GM23338 (cell line): ENCODE results near the gene CASS4. TPM values are rescaled to one million over a fixed set of nuclear protein-coding genes. Genes with fewer than 3 reads are reported as not detected.

Experiments
- ATAC-seq: fragments of 200-7000 bp; cut with Tn5 transposase; 3 replicates; pipeline ENCODE4 v1.9.1; 2020
- DNase-seq: peaks from one replicate; pipeline ENCODE4 v3.0.0-alpha.2; 2015; ENCODE audit warnings: low spot score
- H2AFZ ChIP-seq: fragments of 200-600 bp; sonication (generic); 2 replicates; pipeline ENCODE4 v1.8.0; 2016; ENCODE audit warnings: antibody characterized with exemption, mild to moderate bottlenecking, moderate library complexity
- H3F3A ChIP-seq: fragments of 200-600 bp; sonication (generic); replicated peaks from 2 replicates; pipeline ENCODE4 v1.8.0; 2017; ENCODE audit warnings: antibody characterized with exemption, mixed run types, low read depth
- H3K27ac ChIP-seq: fragments of 200-600 bp; sonication (generic); 2 replicates; pipeline ENCODE4 v1.6.1; 2016; ENCODE audit warnings: low read depth
- H3K27me3 ChIP-seq: fragments of 200-600 bp; sonication (generic); 2 replicates; pipeline ENCODE4 v1.8.0; 2016; ENCODE audit warnings: mild to moderate bottlenecking, mixed run types, moderate library complexity; ENCODE audit not compliant: insufficient read depth
- H3K36me3 ChIP-seq: fragments of 200-600 bp; sonication (generic); 2 replicates; pipeline ENCODE4 v1.8.0; 2016; ENCODE audit warnings: mild to moderate bottlenecking; ENCODE audit not compliant: insufficient read depth
- H3K4me1 ChIP-seq: fragments of 200-600 bp; sonication (generic); 2 replicates; pipeline ENCODE4 v1.8.0; 2016; ENCODE audit warnings: mild to moderate bottlenecking, moderate library complexity; ENCODE audit not compliant: insufficient read depth
- H3K4me2 ChIP-seq: fragments of 200-600 bp; sonication (generic); 2 replicates; pipeline ENCODE4 v1.7.1; 2017; ENCODE audit warnings: mixed run types
- H3K4me3 ChIP-seq: fragments of 200-600 bp; sonication (generic); 2 replicates; pipeline ENCODE4 v1.6.1; 2016; ENCODE audit warnings: mixed run types
- H3K79me2 ChIP-seq: fragments of 200-600 bp; sonication (generic); replicated peaks from 2 replicates; pipeline ENCODE4 v1.8.0; 2017; ENCODE audit warnings: mild to moderate bottlenecking; ENCODE audit not compliant: insufficient read depth
- H3K9me2 ChIP-seq: fragments of 200-600 bp; sonication (generic); 2 replicates; pipeline ENCODE4 v1.8.0; 2017; ENCODE audit not compliant: insufficient read depth
- H4K20me1 ChIP-seq: fragments of 200-600 bp; sonication (generic); replicated peaks from 2 replicates; pipeline ENCODE4 v1.8.0; 2017; ENCODE audit warnings: mild to moderate bottlenecking; ENCODE audit not compliant: insufficient read depth
- H3K27ac Mint-ChIP-seq: 2 replicates; pipeline ENCODE4 v1.8.0; 2020; ENCODE audit warnings: inconsistent platforms, mild to moderate bottlenecking, moderate library complexity, mixed read lengths
- H3K27me3 Mint-ChIP-seq: 3 replicates; pipeline ENCODE4 v1.8.0; 2022; ENCODE audit warnings: low read depth, mild to moderate bottlenecking, moderate library complexity, mixed read lengths, inconsistent platforms; ENCODE audit not compliant: insufficient read depth, poor library complexity
- H3K36me3 Mint-ChIP-seq: 3 replicates; pipeline ENCODE4 v1.8.0; 2021; ENCODE audit warnings: low read depth, mild to moderate bottlenecking, inconsistent platforms, moderate library complexity, mixed read lengths
- H3K4me1 Mint-ChIP-seq: 3 replicates; pipeline ENCODE4 v1.8.0; 2020; ENCODE audit warnings: mild to moderate bottlenecking, inconsistent platforms, mixed read lengths
- H3K4me3 Mint-ChIP-seq: 3 replicates; pipeline ENCODE4 v1.8.0; 2021; ENCODE audit warnings: moderate library complexity, mild to moderate bottlenecking, inconsistent platforms, mixed read lengths
- H3K9me3 Mint-ChIP-seq: 3 replicates; pipeline ENCODE4 v1.8.0; 2020; ENCODE audit warnings: moderate library complexity, mild to moderate bottlenecking, inconsistent platforms, mixed read lengths
- CREB1 ChIP-seq: fragments of 250-450 bp; sonication (Bioruptor Pico); IDR thresholded peaks from 2 replicates; pipeline ENCODE4 v1.5.0; 2020; ENCODE audit warnings: low read depth, mild to moderate bottlenecking, moderate library complexity
- CTCF ChIP-seq, 2 experiments: fragments of 200-600 bp in 1 of 2; sonication (generic) in 1 of 2; conservative IDR thresholded peaks; 2 replicates each; pipeline versions ENCODE4 v1.5.1 to v1.6.1; 2016 to 2017; ENCODE audit warnings: antibody characterized with exemption in 2 of 2, low read depth in 2 of 2, mild to moderate bottlenecking in 2 of 2, moderate library complexity in 1 of 2
- EZH2phosphoT487 ChIP-seq: fragments of 200-600 bp; sonication (generic); IDR thresholded peaks from one replicate; pipeline ENCODE4 v1.8.1; 2018; ENCODE audit warnings: antibody characterized with exemption; ENCODE audit not compliant: unreplicated experiment
- JUNB ChIP-seq: IDR thresholded peaks from one replicate; pipeline ENCODE4 v1.6.1; 2016; ENCODE audit warnings: antibody characterized with exemption; ENCODE audit not compliant: unreplicated experiment
- STAT1 ChIP-seq: IDR thresholded peaks from one replicate; pipeline ENCODE4 v1.6.1; 2016; ENCODE audit warnings: antibody characterized with exemption; ENCODE audit not compliant: unreplicated experiment
- ZNF462 ChIP-seq: fragments of 250-450 bp; sonication (Bioruptor Pico); IDR thresholded peaks from 2 replicates; pipeline ENCODE4 v1.5.0; 2020; ENCODE audit warnings: mild to moderate bottlenecking, moderate library complexity
- polyA plus RNA-seq: library from polyadenylated mRNA; unstranded; fragments of >200 nt; fragmentation: Nextera tagmentation; extraction: Ambion mirVana; gene quantifications from 2 replicates; pipeline ENCODE4 v1.2.1, GENCODE V29; 2016
- total RNA-seq: library from RNA; depleted of rRNA; stranded (reverse); fragments of >200 nt; shearing (Covaris generic); gene quantifications from 2 replicates; pipeline ENCODE4 v1.2.3, GENCODE V29; 2014

Gene CASS4
- total and polyA plus RNA-seq, 2 experiments from 2014 or later = not detected

- no peak for ATAC-seq
- Histone ChIP-seq H3K9me2 (no peaks in the 10 kb centered on the region), H4K20me1 (no peaks in the 10 kb centered on the region), H3F3A (no peaks in the 10 kb centered on the region), H3K4me1 (no peaks in the 10 kb centered on the region), H3K27ac (no peak overlapping the region), H2AFZ (no peak overlapping the region), H3K36me3 (no peaks in the 10 kb centered on the region), H3K4me2 (no peak overlapping the region), H3K27me3 (no peaks in the 10 kb centered on the region), H3K79me2 (no peaks in the 10 kb centered on the region), H3K4me3 (no peak overlapping the region)
- Mint-ChIP-seq H3K36me3 (no peaks in the 10 kb centered on the region), H3K4me3 (no peak overlapping the region), H3K27ac (no peak overlapping the region), H3K4me1 (no peaks in the 10 kb centered on the region; the same call in 2 of the 3 replicates), H3K9me3 (no peaks in the 10 kb centered on the region), H3K27me3 (peaks cover 8% of the 10 kb centered on the region)
- no peak for DNase-seq
- TF ChIP-seq JUNB (no peak), CTCF (conservative IDR thresholded peaks at IDR 0.05; ENCODE audit: low read depth in 2 of 2) (no peak), ZNF462 (no peak), CREB1 (no peak), EZH2phosphoT487 (no peak), STAT1 (no peak)
Observed at GRCh38 chr20:56445540-56445939, 33.5 kb downstream of the CASS4 start.
